ENCODE measurements around the gene MCFD2.

MCFD2 gene

DNA sequence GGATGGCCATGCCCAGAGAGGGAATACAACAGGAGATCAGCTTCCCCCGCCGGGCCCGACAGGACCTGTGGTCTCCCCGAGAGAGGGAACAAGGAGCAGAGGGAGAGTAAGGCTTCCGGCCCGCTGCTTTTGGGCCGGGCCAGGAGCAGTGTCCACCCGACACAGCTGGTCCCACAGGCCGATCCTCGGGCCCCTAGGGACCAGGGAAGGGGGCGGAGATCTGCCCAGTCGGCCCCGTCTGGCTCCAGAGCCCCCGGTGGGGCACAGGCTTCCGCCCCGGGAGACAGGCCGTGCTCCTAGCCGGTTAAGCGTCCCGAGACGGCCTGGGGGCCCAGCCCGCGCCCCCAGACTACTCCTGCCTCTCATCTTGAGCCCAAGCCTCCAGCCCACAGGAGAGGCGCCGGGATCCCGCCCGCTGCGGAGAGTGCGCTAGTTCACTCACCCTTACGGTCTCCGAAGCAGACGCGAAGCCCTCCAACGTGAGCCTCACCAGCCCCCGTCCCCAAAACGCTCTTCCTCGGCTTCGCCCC is at the start of gene MCFD2:
TSS of gene MCFD2 (minus strand) at position 526 of the 530 bp plus-strand sequence. CDS start 6,635 bp downstream, outside the sequence.
- Histone ChIP-seq H3K9ac (ENCODE audit: insufficient read length) (peak within 1 kb of the TSS; percentile 96), H3K36me3 (ENCODE audit: insufficient read depth, low read length) (peaks cover 15% of the 10 kb centered on the region), H3K4me3 (peak within 1 kb of the TSS; percentile 99), H3K9me3 (ENCODE audit: low read depth, low read length) (no peaks in the 10 kb centered on the region), H3K27ac (peak within 1 kb of the TSS; percentile 88)
- TF ChIP-seq EZH2 (IDR thresholded peaks at IDR 0.05), result no peak
- TF ChIP-seq POLR2AphosphoS5 (IDR thresholded peaks at IDR 0.05; ENCODE audit: borderline replicate concordance, low read depth, low read length), result no peak; the same call in 1 of the 2 replicates
- no peak for TF ChIP-seq FOXP2 (optimal IDR thresholded peaks at IDR 0.05; ENCODE audit: control extremely low read depth, extremely low read length, insufficient read depth)
- DNase-seq (ENCODE audit: low read depth, low spot score), result no peak

DNA sequence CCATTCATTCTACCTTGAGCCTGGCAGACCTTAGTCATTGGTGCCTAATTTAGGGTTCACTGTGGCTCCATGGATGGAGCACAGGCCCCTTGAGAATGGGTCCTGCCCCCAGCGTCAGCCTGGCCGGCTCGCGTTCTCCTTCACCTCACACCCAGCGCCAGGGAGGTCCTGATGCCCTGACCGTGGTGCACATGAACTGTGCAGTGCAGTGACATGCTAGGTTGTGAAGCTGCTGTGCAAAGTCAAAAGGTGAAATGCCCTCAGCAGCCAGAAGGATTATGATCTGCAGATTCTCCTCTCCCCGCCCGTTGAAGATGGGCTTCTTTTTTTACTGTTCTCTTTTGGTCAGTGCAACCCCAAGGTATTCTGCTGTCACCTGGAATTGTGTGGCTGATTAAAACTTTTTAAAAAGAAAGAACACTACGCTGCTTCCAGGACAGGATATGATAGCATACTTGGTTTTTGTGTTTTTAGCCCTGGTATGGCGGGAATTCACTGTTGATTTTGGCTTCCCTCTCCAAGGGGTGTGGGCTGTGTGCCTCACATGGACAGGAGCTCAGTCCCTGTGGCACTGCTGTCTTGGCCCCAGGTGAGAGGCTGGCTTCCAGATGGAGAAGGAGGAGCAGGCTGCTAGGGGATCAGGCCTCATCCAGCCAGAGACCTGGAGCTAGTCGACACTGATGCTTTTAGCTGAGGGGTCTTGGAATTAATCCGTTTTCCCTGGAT is 49.4 kb upstream of the MCFD2 start:
- H3K4me3 ChIP-seq, result no peak overlapping the region

DNA sequence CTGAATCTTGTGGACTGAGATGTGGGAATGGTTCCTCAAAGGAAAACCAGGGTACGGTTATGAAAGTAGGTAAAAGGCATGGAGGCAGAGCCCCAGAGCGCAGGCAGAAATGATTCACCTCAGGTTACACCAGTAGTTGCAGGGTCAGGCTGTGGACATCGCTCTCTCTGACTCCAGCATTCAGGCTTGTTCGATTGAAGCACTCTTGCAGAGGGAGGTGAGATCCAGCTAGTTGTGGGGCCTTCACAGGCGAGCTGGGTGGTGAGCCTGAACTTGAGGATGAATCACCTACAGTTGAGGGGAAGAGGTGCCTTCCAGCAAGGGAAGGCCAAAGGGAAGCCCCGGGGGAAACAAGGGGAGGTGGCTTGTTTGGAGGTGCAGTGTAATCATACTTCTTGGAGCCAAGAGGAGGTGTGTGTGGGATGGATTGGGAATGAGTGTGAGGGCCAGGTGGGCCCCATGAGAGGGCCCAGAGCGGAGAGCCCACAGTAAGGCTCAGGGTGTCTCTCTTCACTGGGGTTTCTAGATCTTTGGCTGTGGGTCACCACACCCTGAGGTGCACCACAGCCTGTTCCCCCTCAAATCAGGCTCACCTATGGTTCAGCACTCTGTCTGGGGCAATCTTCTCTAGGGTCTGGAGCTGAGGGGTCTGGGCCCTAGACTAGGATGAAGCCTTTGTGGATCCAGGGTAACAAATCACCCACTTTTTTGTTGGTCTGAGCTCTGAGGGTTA is 48.5 kb upstream of the MCFD2 start:
- Histone ChIP-seq H3K36me3 (ENCODE audit: insufficient read depth, low read length) (no peaks in the 10 kb centered on the region), H3K9ac (ENCODE audit: insufficient read length) (no peak overlapping the region), H3K9me3 (ENCODE audit: low read depth, low read length) (no peaks in the 10 kb centered on the region), H3K4me3 (no peak overlapping the region), H3K27ac (no peak overlapping the region)
- no peak for TF ChIP-seq EZH2 (IDR thresholded peaks at IDR 0.05)
- TF ChIP-seq FOXP2 (optimal IDR thresholded peaks at IDR 0.05; ENCODE audit: control extremely low read depth, extremely low read length, insufficient read depth), result no peak
- no peak for TF ChIP-seq POLR2AphosphoS5 (IDR thresholded peaks at IDR 0.05; ENCODE audit: borderline replicate concordance, low read depth, low read length)
- DNase-seq (ENCODE audit: low read depth, low spot score), result no peak

More for the DNA sequence above, 49.4 kb upstream of the MCFD2 start:
- Histone ChIP-seq H3K9me3 (ENCODE audit: low read depth, low read length) (no peaks in the 10 kb centered on the region), H3K36me3 (ENCODE audit: insufficient read depth, low read length) (no peaks in the 10 kb centered on the region), H3K27ac (no peak overlapping the region), H3K9ac (ENCODE audit: insufficient read length) (no peak overlapping the region)
- no peak for DNase-seq (ENCODE audit: low read depth, low spot score)
- no peak for TF ChIP-seq FOXP2 (optimal IDR thresholded peaks at IDR 0.05; ENCODE audit: control extremely low read depth, extremely low read length, insufficient read depth)
- no peak for TF ChIP-seq POLR2AphosphoS5 (IDR thresholded peaks at IDR 0.05; ENCODE audit: borderline replicate concordance, low read depth, low read length)
- no peak for TF ChIP-seq EZH2 (IDR thresholded peaks at IDR 0.05)

- Histone ChIP-seq H3K9ac (ENCODE audit: insufficient read length) (no peak overlapping the region), H3K36me3 (ENCODE audit: insufficient read depth, low read length) (no peaks in the 10 kb centered on the region), H3K9me3 (ENCODE audit: low read depth, low read length) (no peaks in the 10 kb centered on the region), H3K27ac (no peak overlapping the region), H3K4me3 (no peak overlapping the region)
- TF ChIP-seq FOXP2 (optimal IDR thresholded peaks at IDR 0.05; ENCODE audit: control extremely low read depth, extremely low read length, insufficient read depth), result no peak
- TF ChIP-seq POLR2AphosphoS5 (IDR thresholded peaks at IDR 0.05; ENCODE audit: borderline replicate concordance, low read depth, low read length), result no peak
- no peak for TF ChIP-seq EZH2 (IDR thresholded peaks at IDR 0.05)
- DNase-seq (ENCODE audit: low read depth, low spot score), result no peak
Observed at GRCh38 chr2:46963210-46963609, 47.6 kb upstream of the MCFD2 start.

DNA sequence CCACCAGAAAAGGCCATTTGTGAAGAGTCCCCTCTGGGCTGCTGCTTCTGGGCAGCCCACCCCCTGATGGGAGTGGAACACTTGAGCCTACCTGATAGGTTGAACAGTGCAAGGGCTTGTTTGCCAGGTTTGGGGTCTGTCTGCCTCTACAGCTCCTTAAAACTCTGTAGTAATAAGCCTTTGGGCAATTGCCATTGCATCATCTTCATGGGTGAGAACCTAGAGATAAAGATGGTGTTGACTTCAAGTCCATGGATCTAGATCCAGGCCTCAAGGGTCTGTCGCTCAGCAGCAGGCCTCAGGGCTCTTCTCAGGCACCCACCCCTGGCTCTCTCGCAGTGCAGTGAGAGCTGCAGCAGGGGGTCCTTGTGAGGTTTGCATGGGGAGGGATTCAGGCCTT is 47.1 kb upstream of the MCFD2 start:
- Histone ChIP-seq H3K27ac (no peak overlapping the region), H3K4me3 (no peak overlapping the region), H3K9me3 (ENCODE audit: low read depth, low read length) (no peaks in the 10 kb centered on the region), H3K36me3 (ENCODE audit: insufficient read depth, low read length) (no peaks in the 10 kb centered on the region), H3K9ac (ENCODE audit: insufficient read length) (no peak overlapping the region)
- no peak for DNase-seq (ENCODE audit: low read depth, low spot score)
- TF ChIP-seq EZH2 (IDR thresholded peaks at IDR 0.05), result no peak
- no peak for TF ChIP-seq POLR2AphosphoS5 (IDR thresholded peaks at IDR 0.05; ENCODE audit: borderline replicate concordance, low read depth, low read length)
- no peak for TF ChIP-seq FOXP2 (optimal IDR thresholded peaks at IDR 0.05; ENCODE audit: control extremely low read depth, extremely low read length, insufficient read depth)

- Histone ChIP-seq H3K27ac (no peak overlapping the region), H3K4me3 (no peak overlapping the region), H3K9me3 (ENCODE audit: low read depth, low read length) (no peaks in the 10 kb centered on the region), H3K36me3 (ENCODE audit: insufficient read depth, low read length) (no peaks in the 10 kb centered on the region), H3K9ac (ENCODE audit: insufficient read length) (no peak overlapping the region)
- no peak for TF ChIP-seq EZH2 (IDR thresholded peaks at IDR 0.05)
- DNase-seq (ENCODE audit: low read depth, low spot score), result no peak
Observed at GRCh38 chr2:46960618-46961017, 45.0 kb upstream of the MCFD2 start.

GRCh38 chr2:46958431-46959017 is 42.9 kb upstream of the MCFD2 start:
- no peak overlapping the region for H3K9ac ChIP-seq (ENCODE audit: insufficient read length)

DNA sequence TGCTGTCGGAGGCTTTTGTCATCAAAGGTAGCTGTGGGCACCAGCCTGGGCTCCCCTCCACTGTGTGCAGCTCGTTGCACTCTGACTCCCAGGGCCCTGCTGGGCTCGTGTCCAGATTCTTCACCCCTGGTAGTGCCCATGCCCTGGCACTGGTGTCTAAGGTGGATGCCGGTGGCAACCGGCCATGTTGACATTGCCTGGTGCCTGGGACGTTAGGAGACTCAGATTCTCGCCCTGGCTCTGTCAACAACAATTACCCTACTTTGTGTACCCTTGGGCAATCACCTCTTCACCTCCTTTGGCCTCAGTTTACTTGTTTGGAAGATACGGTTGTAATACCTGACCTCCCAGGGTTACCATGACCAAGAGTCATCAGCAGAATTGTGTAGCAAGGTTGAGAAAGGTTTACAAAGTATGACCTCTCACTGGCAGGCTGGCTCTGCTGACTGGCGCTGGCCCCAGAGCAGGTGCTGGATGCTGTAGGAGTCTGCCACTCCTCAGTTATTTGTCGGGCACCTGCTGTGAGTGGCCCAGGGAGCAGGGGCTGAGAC is 41.5 kb upstream of the MCFD2 start:
- no peak overlapping the region for H3K27ac ChIP-seq
- no peak overlapping the region for H3K9ac ChIP-seq (ENCODE audit: insufficient read length)
- no peaks in the 10 kb centered on the region for H3K36me3 ChIP-seq (ENCODE audit: insufficient read depth, low read length)
- H3K9me3 ChIP-seq (ENCODE audit: low read depth, low read length), result no peaks in the 10 kb centered on the region
- H3K4me3 ChIP-seq, result no peak overlapping the region
- DNase-seq (ENCODE audit: low read depth, low spot score), result no peak
- TF ChIP-seq FOXP2 (optimal IDR thresholded peaks at IDR 0.05; ENCODE audit: control extremely low read depth, extremely low read length, insufficient read depth) (no peak), EZH2 (IDR thresholded peaks at IDR 0.05) (no peak), POLR2AphosphoS5 (IDR thresholded peaks at IDR 0.05; ENCODE audit: borderline replicate concordance, low read depth, low read length) (no peak)

More at GRCh38 chr2:46958431-46959017, 42.9 kb upstream of the MCFD2 start:
- H3K27ac ChIP-seq, result no peak overlapping the region
- no peak for TF ChIP-seq EZH2 (IDR thresholded peaks at IDR 0.05)
- TF ChIP-seq FOXP2 (optimal IDR thresholded peaks at IDR 0.05; ENCODE audit: control extremely low read depth, extremely low read length, insufficient read depth), result no peak
- TF ChIP-seq POLR2AphosphoS5 (IDR thresholded peaks at IDR 0.05; ENCODE audit: borderline replicate concordance, low read depth, low read length), result no peak
- no peaks in the 10 kb centered on the region for H3K9me3 ChIP-seq (ENCODE audit: low read depth, low read length)
- H3K36me3 ChIP-seq (ENCODE audit: insufficient read depth, low read length), result no peaks in the 10 kb centered on the region
- no peak overlapping the region for H3K4me3 ChIP-seq
- no peak for DNase-seq (ENCODE audit: low read depth, low spot score)
